ENCODE results near the gene RNF115. TPM values are rescaled to one million over a fixed set of nuclear protein-coding genes. Genes with fewer than 3 reads are reported as not detected.
A peak's percentile ranks its signal among the peaks of the same experiment; 100 is the strongest.

The RNF115 gene
- total and polyA plus RNA-seq, 2 of the 13 experiments (the other 11 are each of a cell fraction or from before 2014, with no cell fraction given) = 6.0 to 10.1 TPM

DNA sequence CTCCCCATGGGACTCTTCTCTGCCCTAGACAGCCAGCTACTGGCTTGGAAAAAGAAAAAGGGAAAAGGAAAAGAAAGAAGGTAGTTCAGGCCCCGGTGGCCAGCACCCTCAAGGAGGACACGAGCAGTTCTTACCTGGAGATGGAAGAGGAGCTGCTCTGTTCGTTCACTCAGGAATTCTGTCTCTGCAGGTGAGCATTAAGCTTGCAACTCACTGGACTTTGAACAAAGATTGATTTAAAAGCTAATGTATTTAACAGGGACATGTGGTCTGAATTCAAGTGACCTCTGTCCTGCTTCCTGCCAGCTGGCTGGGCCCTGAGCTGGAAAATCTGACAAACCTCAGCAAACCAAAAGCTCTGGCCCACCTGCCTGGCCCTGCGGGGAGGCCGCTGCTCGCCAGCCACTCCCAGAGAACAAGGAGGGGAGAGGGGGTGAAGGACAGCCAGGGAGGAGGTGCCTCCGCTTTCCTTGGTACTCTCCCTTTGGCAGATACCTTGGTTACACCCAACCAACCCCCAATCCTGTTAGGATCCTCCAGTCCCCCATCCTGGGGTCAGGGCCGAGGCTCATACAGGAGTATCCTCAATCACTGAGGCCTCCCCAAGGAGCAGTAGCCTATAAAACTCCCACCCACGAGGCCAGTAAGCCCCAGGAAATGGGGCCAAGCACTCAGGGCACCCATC, 116.6 kb downstream of the RNF115 start, which contains the start of gene PDZK1 (continued):
- TF ChIP-seq, protein P1, sequence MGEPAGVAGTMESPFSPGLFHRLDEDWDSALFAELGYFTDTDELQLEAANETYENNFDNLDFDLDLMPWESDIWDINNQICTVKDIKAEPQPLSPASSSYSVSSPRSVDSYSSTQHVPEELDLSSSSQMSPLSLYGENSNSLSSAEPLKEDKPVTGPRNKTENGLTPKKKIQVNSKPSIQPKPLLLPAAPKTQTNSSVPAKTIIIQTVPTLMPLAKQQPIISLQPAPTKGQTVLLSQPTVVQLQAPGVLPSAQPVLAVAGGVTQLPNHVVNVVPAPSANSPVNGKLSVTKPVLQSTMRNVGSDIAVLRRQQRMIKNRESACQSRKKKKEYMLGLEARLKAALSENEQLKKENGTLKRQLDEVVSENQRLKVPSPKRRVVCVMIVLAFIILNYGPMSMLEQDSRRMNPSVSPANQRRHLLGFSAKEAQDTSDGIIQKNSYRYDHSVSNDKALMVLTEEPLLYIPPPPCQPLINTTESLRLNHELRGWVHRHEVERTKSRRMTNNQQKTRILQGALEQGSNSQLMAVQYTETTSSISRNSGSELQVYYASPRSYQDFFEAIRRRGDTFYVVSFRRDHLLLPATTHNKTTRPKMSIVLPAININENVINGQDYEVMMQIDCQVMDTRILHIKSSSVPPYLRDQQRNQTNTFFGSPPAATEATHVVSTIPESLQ (CRISPR knock-in tag; conservative IDR thresholded peaks at IDR 0.05) = no peak
- TF ChIP-seq ELF1 (CRISPR knock-in tag; IDR thresholded peaks at IDR 0.05) (0 out of 2 replicates have a peak, but pooled peaks have one; percentile 12), ZFY (CRISPR knock-in tag; IDR thresholded peaks at IDR 0.05) (peak; percentile 79), PLRG1 (conservative IDR thresholded peaks at IDR 0.05) (no peak), EZH2 (conservative IDR thresholded peaks at IDR 0.05; ENCODE audit: low read depth, low read length) (no peak), ZNF232 (CRISPR knock-in tag; IDR thresholded peaks at IDR 0.05; ENCODE audit: borderline replicate concordance) (0 out of 2 replicates have a peak, but pooled peaks have one; percentile 71), TCF12 (IDR thresholded peaks at IDR 0.05) (no peak), TCF12 (CRISPR knock-in tag; IDR thresholded peaks at IDR 0.05) (peak; percentile 56; the same call in 1 of the 2 replicates), DPF2 (CRISPR knock-in tag; IDR thresholded peaks at IDR 0.05; ENCODE audit: borderline replicate concordance, low read depth) (0 out of 2 replicates have a peak, but pooled peaks have one; percentile 12), ZMYM2 (CRISPR knock-in tag; IDR thresholded peaks at IDR 0.05) (no peak), ZNF530 (CRISPR knock-in tag; IDR thresholded peaks at IDR 0.05; ENCODE audit: low read depth) (no peak), BCL6 (CRISPR knock-in tag; IDR thresholded peaks at IDR 0.05) (no peak; the same call in 1 of the 2 replicates), GABPB1 (CRISPR knock-in tag; IDR thresholded peaks at IDR 0.05) (peak; percentile 47; the same call in 1 of the 2 replicates), NFIB (CRISPR knock-in tag; IDR thresholded peaks at IDR 0.05; ENCODE audit: borderline replicate concordance) (no peak), XRCC5 (optimal IDR thresholded peaks at IDR 0.05; ENCODE audit: low read length) (no peak)
- TF ChIP-seq, protein P2, sequence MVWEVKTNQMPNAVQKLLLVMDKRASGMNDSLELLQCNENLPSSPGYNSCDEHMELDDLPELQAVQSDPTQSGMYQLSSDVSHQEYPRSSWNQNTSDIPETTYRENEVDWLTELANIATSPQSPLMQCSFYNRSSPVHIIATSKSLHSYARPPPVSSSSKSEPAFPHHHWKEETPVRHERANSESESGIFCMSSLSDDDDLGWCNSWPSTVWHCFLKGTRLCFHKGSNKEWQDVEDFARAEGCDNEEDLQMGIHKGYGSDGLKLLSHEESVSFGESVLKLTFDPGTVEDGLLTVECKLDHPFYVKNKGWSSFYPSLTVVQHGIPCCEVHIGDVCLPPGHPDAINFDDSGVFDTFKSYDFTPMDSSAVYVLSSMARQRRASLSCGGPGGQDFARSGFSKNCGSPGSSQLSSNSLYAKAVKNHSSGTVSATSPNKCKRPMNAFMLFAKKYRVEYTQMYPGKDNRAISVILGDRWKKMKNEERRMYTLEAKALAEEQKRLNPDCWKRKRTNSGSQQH (CRISPR knock-in tag; IDR thresholded peaks at IDR 0.05; ENCODE audit: low read depth) = no peak
- TF ChIP-seq, protein P3, sequence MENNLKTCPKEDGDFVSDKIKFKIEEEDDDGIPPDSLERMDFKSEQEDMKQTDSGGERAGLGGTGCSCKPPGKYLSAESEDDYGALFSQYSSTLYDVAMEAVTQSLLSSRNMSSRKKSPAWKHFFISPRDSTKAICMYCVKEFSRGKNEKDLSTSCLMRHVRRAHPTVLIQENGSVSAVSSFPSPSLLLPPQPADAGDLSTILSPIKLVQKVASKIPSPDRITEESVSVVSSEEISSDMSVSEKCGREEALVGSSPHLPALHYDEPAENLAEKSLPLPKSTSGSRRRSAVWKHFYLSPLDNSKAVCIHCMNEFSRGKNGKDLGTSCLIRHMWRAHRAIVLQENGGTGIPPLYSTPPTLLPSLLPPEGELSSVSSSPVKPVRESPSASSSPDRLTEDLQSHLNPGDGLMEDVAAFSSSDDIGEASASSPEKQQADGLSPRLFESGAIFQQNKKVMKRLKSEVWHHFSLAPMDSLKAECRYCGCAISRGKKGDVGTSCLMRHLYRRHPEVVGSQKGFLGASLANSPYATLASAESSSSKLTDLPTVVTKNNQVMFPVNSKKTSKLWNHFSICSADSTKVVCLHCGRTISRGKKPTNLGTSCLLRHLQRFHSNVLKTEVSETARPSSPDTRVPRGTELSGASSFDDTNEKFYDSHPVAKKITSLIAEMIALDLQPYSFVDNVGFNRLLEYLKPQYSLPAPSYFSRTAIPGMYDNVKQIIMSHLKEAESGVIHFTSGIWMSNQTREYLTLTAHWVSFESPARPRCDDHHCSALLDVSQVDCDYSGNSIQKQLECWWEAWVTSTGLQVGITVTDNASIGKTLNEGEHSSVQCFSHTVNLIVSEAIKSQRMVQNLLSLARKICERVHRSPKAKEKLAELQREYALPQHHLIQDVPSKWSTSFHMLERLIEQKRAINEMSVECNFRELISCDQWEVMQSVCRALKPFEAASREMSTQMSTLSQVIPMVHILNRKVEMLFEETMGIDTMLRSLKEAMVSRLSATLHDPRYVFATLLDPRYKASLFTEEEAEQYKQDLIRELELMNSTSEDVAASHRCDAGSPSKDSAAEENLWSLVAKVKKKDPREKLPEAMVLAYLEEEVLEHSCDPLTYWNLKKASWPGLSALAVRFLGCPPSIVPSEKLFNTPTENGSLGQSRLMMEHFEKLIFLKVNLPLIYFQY (CRISPR knock-in tag; IDR thresholded peaks at IDR 0.05; ENCODE audit: borderline replicate concordance) = peak; percentile 68
- TF ChIP-seq, protein P4, sequence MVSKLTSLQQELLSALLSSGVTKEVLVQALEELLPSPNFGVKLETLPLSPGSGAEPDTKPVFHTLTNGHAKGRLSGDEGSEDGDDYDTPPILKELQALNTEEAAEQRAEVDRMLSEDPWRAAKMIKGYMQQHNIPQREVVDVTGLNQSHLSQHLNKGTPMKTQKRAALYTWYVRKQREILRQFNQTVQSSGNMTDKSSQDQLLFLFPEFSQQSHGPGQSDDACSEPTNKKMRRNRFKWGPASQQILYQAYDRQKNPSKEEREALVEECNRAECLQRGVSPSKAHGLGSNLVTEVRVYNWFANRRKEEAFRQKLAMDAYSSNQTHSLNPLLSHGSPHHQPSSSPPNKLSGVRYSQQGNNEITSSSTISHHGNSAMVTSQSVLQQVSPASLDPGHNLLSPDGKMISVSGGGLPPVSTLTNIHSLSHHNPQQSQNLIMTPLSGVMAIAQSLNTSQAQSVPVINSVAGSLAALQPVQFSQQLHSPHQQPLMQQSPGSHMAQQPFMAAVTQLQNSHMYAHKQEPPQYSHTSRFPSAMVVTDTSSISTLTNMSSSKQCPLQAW (CRISPR knock-in tag; IDR thresholded peaks at IDR 0.05) = peak; percentile 90
- TF ChIP-seq, protein P5, sequence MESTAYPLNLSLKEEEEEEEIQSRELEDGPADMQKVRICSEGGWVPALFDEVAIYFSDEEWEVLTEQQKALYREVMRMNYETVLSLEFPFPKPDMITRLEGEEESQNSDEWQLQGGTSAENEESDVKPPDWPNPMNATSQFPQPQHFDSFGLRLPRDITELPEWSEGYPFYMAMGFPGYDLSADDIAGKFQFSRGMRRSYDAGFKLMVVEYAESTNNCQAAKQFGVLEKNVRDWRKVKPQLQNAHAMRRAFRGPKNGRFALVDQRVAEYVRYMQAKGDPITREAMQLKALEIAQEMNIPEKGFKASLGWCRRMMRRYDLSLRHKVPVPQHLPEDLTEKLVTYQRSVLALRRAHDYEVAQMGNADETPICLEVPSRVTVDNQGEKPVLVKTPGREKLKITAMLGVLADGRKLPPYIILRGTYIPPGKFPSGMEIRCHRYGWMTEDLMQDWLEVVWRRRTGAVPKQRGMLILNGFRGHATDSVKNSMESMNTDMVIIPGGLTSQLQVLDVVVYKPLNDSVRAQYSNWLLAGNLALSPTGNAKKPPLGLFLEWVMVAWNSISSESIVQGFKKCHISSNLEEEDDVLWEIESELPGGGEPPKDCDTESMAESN (CRISPR knock-in tag; conservative IDR thresholded peaks at IDR 0.05) = no peak; the same call in 1 of the 2 replicates

Data from HepG2 (cell line).